RWPE1 (cell line): ENCODE results near the gene PPP4R1.
A peak's percentile ranks its signal among the peaks of the same experiment; 100 is the strongest.

Experiments used
- CTCF ChIA-PET: fragments of 350-600 bp; sonication (Branson Sonifier 250); formaldehyde crosslinking; extraction: SDS; loops from one replicate; lab custom pipeline; 2021; lab: Yijun Ruan, JAX
- POLR2A ChIA-PET: fragments of 400-600 bp; formaldehyde crosslinking; extraction: SDS; loops from one replicate; lab custom pipeline; 2020; ENCODE audit warnings: antibody characterized with exemption; ENCODE audit not compliant: low non-redundant PET; lab: Yijun Ruan, JAX
- DNase-seq: peaks from one replicate; pipeline ENCODE4 v3.0.0; 2012; ENCODE audit warnings: low spot score
- H3K27ac ChIP-seq: fragments of 450-650 bp; 2 replicates; pipeline ENCODE4 v1.5.1; 2017
- TF ChIP-seq, protein P1 (sequence below): fragments of 450-650 bp; conservative IDR thresholded peaks from 2 replicates; pipeline ENCODE4 v1.5.1; 2017; ENCODE audit warnings: low read depth, mild to moderate bottlenecking

PPP4R1 gene

DNA sequence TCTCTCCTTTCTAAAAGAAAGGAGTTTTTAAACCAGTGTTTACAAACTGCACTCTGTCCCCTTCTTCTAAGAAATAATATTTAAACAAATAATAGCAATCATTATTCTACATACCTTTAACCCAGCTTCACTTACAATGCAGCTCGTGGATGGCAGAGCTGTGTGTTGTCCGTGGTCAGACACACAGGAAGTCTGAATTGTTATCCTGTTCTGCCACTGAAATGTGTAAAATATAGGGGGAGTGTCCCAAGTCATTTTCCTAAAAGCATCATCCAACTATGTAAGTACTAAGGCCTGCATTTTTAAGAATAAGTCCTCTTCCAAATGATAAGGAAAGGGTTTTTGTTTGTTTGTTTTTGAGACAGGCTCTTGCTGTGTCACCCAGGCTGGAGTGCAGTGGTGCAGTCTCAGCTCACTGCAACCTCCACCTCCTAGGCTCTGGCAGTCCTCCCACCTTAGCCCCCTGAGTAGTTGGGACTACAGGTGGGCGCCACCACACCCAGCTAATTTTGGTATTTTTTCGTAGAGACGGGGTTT, 2.7 kb upstream of the PPP4R1 start:
- ChIA-PET POLR2A (no interaction called here), CTCF (interaction anchor here (0.9 kb wide), 1 partner anchor 41 kb away, joined by 3 read pairs; no protein-coding TSS in a partner anchor)
- TF ChIP-seq, protein P1, sequence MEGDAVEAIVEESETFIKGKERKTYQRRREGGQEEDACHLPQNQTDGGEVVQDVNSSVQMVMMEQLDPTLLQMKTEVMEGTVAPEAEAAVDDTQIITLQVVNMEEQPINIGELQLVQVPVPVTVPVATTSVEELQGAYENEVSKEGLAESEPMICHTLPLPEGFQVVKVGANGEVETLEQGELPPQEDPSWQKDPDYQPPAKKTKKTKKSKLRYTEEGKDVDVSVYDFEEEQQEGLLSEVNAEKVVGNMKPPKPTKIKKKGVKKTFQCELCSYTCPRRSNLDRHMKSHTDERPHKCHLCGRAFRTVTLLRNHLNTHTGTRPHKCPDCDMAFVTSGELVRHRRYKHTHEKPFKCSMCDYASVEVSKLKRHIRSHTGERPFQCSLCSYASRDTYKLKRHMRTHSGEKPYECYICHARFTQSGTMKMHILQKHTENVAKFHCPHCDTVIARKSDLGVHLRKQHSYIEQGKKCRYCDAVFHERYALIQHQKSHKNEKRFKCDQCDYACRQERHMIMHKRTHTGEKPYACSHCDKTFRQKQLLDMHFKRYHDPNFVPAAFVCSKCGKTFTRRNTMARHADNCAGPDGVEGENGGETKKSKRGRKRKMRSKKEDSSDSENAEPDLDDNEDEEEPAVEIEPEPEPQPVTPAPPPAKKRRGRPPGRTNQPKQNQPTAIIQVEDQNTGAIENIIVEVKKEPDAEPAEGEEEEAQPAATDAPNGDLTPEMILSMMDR, result no peak
- DNase-seq, result no peak
- peak overlapping the region; percentile 60 for H3K27ac ChIP-seq

DNA sequence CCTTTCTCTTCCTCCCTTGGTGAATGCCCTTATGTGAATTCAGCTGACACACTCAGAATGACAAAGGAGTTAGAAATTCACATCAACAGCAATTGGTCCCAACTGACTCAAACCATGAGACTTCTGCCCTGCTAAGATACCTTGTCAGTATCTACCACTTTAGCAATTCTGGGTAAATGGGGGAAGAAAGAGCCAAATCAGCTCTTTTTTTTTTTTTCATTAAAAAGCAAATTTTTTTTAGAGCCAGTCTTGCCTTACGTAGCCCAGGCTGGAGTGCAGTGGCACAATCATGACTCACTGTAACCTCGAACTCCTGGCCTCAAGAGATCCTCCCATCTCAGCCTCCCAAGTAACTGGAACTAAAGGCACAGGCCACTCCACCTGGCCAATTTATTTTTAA, 1.7 kb upstream of the PPP4R1 start:
- TF ChIP-seq, protein P1, result no peak

DNA sequence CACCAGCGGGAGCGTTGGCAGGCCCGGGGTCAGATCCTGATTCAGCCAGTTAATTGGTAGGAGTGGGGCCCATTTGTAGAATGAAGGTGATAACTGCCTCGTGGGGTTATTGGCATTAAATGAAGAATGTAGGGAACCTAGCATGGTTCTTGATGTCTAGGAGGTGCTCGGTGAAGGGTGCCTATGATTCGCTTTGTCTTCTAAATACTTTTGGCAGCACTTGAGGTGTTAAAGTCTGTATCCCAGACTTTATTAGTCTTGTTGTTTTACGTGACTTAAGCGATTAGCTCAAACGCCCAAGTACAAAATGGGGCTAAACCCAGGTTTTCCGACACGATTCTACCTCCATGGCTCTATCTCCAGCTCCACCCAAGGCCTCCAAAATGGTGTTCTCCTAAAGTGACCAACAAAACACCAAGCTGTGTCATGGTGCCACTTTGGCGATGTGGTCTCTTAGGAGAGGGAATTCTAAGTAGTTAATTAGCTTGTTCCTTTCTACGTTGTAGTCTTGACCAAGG, 980 bp upstream of the PPP4R1 start:
- TF ChIP-seq, protein P1, result no peak
- POLR2A ChIA-PET, result interaction anchor here (0.6 kb wide), 1 partner anchor 54 kb away, joined by 4 read pairs; no protein-coding TSS in a partner anchor

More for the DNA sequence above, 1.7 kb upstream of the PPP4R1 start:
- CTCF ChIA-PET, result interaction anchor here (0.5 to 1.0 kb wide), 3 partner anchors 20 to 117 kb away, joined by 3 read pairs; no protein-coding TSS in a partner anchor
- no peak for DNase-seq
- POLR2A ChIA-PET, result interaction anchor here (0.6 kb wide), 1 partner anchor 53 kb away, joined by 4 read pairs; no protein-coding TSS in a partner anchor
- peak overlapping the region; percentile 54 for H3K27ac ChIP-seq

DNA sequence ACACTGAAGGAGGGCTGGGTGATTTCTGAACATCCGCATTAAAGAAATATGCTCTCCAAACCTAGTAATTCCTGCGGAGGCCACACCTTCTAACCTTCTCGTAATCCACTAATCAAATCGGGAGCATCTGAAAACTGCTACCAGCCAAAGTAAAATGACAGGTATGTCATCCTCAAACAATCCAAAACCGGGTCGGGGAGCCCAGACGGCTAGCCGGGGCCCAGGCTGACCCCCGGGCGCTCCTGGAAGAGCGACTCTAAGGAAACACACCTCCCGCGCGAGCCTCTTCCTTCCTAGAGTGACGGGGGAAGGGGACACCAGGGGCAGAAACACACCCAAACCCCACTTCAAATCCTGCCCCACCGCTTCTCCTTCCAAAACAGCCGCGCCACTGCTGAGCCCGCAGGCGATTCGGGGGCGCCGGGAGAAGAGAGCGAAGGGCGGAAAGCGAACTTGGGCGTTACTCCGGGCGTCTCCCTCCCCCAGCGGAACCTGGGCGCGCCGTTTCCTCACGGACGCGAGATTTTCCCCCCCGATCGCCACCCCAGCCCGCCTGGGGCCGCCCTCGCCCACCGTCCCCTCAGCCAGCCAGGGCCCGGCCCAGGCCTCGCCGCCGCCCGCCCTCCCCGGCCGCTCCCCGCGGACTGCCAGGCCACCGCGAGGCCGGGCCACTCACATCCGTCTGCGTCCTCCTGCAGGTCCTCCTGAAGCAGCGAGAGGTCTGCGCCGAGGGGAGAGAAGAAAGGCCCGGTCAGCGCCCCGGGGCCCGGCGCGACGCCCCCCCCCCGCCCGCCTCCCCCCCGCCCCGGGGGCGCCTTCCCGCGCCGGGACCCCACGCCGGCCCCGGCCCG, 584 bp downstream of the PPP4R1 start:
- H3K27ac ChIP-seq, result peak overlapping the region; percentile 99
- DNase-seq, result peak; percentile 39
- ChIA-PET POLR2A (no interaction called here), CTCF (interaction anchor here (1.3 kb wide), 1 partner anchor 21 kb away, joined by 6 read pairs; no protein-coding TSS in a partner anchor)
- TF ChIP-seq, protein P1, result no peak

More for the DNA sequence above, 980 bp upstream of the PPP4R1 start:
- H3K27ac ChIP-seq, result peak overlapping the region; percentile 99
- DNase-seq, result no peak
- CTCF ChIA-PET, result interaction anchor here (0.5 to 1.0 kb wide), 4 partner anchors 58 to 185 kb away, joined by 3 to 4 read pairs (median 3); no protein-coding TSS in a partner anchor

DNA sequence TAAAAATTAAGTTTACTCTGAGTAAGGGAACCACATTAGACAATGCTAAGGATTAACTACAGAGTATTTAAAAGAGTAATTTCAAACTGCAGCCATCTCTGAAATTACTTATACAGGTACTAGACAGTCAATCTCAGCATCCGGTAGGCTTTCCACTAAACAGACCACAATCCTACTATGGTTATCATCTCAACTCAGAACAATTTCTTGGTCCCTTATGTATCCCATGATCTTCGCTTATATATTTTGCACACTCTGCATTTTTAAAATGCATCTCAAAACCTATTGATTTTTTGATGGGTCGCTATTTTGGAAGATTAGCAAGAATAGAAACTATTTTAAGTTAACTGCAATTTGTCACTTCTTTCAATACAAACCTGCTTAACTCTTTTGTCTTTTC, 1.4 kb downstream of the PPP4R1 start:
- no peak for DNase-seq
- peak overlapping the region; percentile 99; the same call in 1 of the 2 replicates for H3K27ac ChIP-seq
- ChIA-PET POLR2A (no interaction called here), CTCF (interaction anchor here (0.9 to 2.3 kb wide), 6 partner anchors 12 to 92 kb away, joined by 3 to 6 read pairs (median 5); no protein-coding TSS in a partner anchor)
- TF ChIP-seq, protein P1, result no peak
